ENCODE measurements around the gene CREB3L1. TPM values are rescaled to one million over a fixed set of nuclear protein-coding genes. Genes with fewer than 3 reads are reported as not detected.

CREB3L1 gene
- total and polyA plus RNA-seq, 2 donors (not counting 3 experiments of a cell fraction or from before 2014, with no cell fraction given), result 0.23 to 0.84 TPM

DNA sequence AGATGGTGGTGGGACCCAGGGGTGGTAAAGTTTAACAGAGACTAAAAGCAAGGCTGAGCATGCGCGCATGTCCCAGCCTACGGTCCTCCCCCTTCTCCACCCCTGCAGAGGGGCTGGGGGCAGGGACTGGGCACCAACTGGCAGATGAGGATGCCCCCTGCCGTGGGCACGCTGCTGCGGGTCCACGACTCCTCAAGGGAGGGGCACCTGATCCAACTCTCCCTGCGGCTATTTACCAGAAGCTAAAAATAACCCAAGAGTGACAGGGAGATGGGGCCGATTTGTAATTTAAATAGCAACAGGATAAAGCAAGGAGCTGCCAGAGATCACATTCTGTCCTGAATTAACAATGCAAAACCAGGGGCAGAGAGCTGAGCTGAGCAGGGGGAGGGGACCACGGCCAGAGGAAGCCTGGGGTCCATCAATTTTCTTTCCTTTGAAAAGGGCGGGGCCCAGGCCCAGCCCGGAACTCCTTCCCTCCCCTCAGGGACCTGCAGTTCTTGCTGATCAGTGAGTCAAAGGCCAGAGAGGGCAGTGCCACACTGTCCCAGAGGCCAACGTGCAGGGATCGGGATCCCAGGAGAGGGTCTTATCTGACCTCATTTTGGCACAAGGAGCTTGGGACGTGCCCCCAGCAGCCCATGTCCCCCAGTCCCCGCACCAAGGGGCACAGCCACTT, 61.7 kb downstream of the CREB3L1 start:
- Histone ChIP-seq H3K4me2 (ENCODE audit: insufficient read depth, low read length) (no peak overlapping the region), H3K4me1 (ENCODE audit: control insufficient read depth, extremely low read depth, insufficient read depth, low read length) (peaks cover 15% of the 10 kb centered on the region), H3K36me3 (ENCODE audit: control insufficient read depth in 2 of 2, extremely low read depth in 1 of 2, insufficient read depth in 2 of 2, low read length in 2 of 2) (no peaks in the 10 kb centered on the region), H3K79me2 (ENCODE audit: control insufficient read depth, insufficient read depth, low read length) (no peaks in the 10 kb centered on the region), H3K27me3 (ENCODE audit: control insufficient read depth in 2 of 2, insufficient read depth in 2 of 2, low read length in 2 of 2) (peaks cover 3 to 7% of the 10 kb centered on the region in 2 experiments), H2AFZ (ENCODE audit: low read depth, low read length) (peak overlapping the region; percentile 62), H3K27ac (ENCODE audit: insufficient read depth, low read depth, low read length) (no peak overlapping the region), H4K20me1 (replicated peaks; ENCODE audit: control insufficient read depth, extremely low read depth, insufficient read depth, low read length) (no peaks in the 10 kb centered on the region), H3K9ac (replicated peaks; ENCODE audit: extremely low read depth, insufficient read depth, low read length) (no peak overlapping the region), H3K9me3 (replicated peaks; ENCODE audit: control insufficient read depth, insufficient read depth, low read length) (no peaks in the 10 kb centered on the region), H3K9me1 (replicated peaks; ENCODE audit: control insufficient read depth, extremely low read depth, insufficient read depth, low read length) (no peaks in the 10 kb centered on the region), H3K4me3 (replicated peaks in 1 of 3; ENCODE audit: insufficient read depth in 1 of 3, low read depth in 1 of 3, low read length in 3 of 3) (no peak overlapping the region)
- intact Hi-C loops (cut with micrococcal nuclease) (no loop called here), dilution Hi-C loops (cut with MboI; ENCODE audit: extremely low pct_ligation_motif_present, low sequenced_read_pairs) (no loop called here)
- TF ChIP-seq JUN (IDR thresholded peaks at IDR 0.05; ENCODE audit: borderline replicate concordance, insufficient read depth, insufficient read length, low read depth), result no peak
- TF ChIP-seq POLR2AphosphoS5 (IDR thresholded peaks at IDR 0.05; ENCODE audit: insufficient read depth, low read depth, low read length), result no peak
- no peak for TF ChIP-seq GATA2 (IDR thresholded peaks at IDR 0.05; ENCODE audit: insufficient read depth, insufficient read length, low read depth, low read length)
- TF ChIP-seq CTCF (IDR thresholded peaks at IDR 0.05; ENCODE audit: extremely low read depth in 1 of 2, insufficient read depth in 1 of 2, low read depth in 1 of 2, low read length in 2 of 2), result no peak
- no peak for TF ChIP-seq EZH2 (IDR thresholded peaks at IDR 0.05; ENCODE audit: borderline replicate concordance, low read depth, low read length, severe bottlenecking)
- TF ChIP-seq FOS (IDR thresholded peaks at IDR 0.05; ENCODE audit: borderline replicate concordance, insufficient read depth, low read length), result no peak
- TF ChIP-seq MAX (IDR thresholded peaks at IDR 0.05; ENCODE audit: insufficient read depth, insufficient read length), result no peak
- no peak for TF ChIP-seq MYC (IDR thresholded peaks at IDR 0.05; ENCODE audit: low read depth, low read length)
- BruUV-seq (replicated peaks), result no TSS peak
- ChIA-PET POLR2A (no interaction called here), CTCF (interaction anchor here (1.0 to 2.8 kb wide), 5 partner anchors 9 to 100 kb away, joined by 4 to 11 read pairs (median 5); partner anchors contain the start of gene DGKZ)
- no peak for DNase-seq (ENCODE audit: low read depth, low spot score)
- no peak for FAIRE-seq

Measured in endothelial cell of umbilical vein (primary cell).